NK-92 treated with Interleukin-12 subunit alpha and Interleukin-12 subunit beta, amount 100 ng/mL, for 24 hours (cell line): ENCODE data around the gene PKM.

Source experiments
- DNase-seq: peaks from one replicate; lab custom pipeline; 2025; lab: John Stamatoyannopoulos, UW

The PKM gene

GRCh38 chr15:72235298-72235697, 4.3 kb upstream of the PKM start:
- no peak for DNase-seq

- no peak for DNase-seq
Observed at GRCh38 chr15:72233769-72234168, 2.8 kb upstream of the PKM start.

GRCh38 chr15:72231833-72232478, 966 bp upstream of the PKM start:
- DNase-seq, result peak; percentile 44

GRCh38 chr15:72230197-72231065, 559 bp downstream of the PKM start:
- DNase-seq, result peak; percentile 88

GRCh38 chr15:72229947-72230196, 1.1 kb downstream of the PKM start:
- DNase-seq, result no peak

- peak; percentile 42 for DNase-seq
Observed at GRCh38 chr15:72229076-72229946, 1.7 kb downstream of the PKM start.

GRCh38 chr15:72227720-72228119, 3.3 kb downstream of the PKM start:
- DNase-seq, result no peak

- peak; percentile 34 for DNase-seq
Observed at GRCh38 chr15:72227192-72227586, 3.8 kb downstream of the PKM start.

GRCh38 chr15:72223278-72223677, 7.7 kb downstream of the PKM start:
- DNase-seq, result no peak

GRCh38 chr15:72222393-72222792, 8.6 kb downstream of the PKM start:
- DNase-seq, result no peak

- no peak for DNase-seq
Observed at GRCh38 chr15:72220687-72221086, 10.3 kb downstream of the PKM start.

- no peak for DNase-seq
Observed at GRCh38 chr15:72217216-72217615, 13.8 kb downstream of the PKM start.

- no peak for DNase-seq
Observed at GRCh38 chr15:72216079-72216478, 14.9 kb downstream of the PKM start.

- DNase-seq, result no peak
Observed at GRCh38 chr15:72207558-72208085, 23.4 kb downstream of the PKM start.

- no peak for DNase-seq
Observed at GRCh38 chr15:72206677-72207000, 24.4 kb downstream of the PKM start.

GRCh38 chr15:72205896-72206676, 24.9 kb downstream of the PKM start:
- DNase-seq, result no peak

- DNase-seq, result no peak
Observed at GRCh38 chr15:72205273-72205672, 25.7 kb downstream of the PKM start.

GRCh38 chr15:72203507-72203837, 27.5 kb downstream of the PKM start:
- no peak for DNase-seq

GRCh38 chr15:72202801-72203506, 28.0 kb downstream of the PKM start:
- DNase-seq, result no peak

GRCh38 chr15:72202302-72202701, 28.7 kb downstream of the PKM start:
- DNase-seq, result no peak

- no peak for DNase-seq
Observed at GRCh38 chr15:72201391-72201921, 29.5 kb downstream of the PKM start.
